ENCODE results near the gene MIEF1.
"Not testable (repeated sequence)": the region's sequence is repeated elsewhere in the genome, so short reads cannot be mapped to it uniquely, and the experiment has no call there.

Gene MIEF1

DNA sequence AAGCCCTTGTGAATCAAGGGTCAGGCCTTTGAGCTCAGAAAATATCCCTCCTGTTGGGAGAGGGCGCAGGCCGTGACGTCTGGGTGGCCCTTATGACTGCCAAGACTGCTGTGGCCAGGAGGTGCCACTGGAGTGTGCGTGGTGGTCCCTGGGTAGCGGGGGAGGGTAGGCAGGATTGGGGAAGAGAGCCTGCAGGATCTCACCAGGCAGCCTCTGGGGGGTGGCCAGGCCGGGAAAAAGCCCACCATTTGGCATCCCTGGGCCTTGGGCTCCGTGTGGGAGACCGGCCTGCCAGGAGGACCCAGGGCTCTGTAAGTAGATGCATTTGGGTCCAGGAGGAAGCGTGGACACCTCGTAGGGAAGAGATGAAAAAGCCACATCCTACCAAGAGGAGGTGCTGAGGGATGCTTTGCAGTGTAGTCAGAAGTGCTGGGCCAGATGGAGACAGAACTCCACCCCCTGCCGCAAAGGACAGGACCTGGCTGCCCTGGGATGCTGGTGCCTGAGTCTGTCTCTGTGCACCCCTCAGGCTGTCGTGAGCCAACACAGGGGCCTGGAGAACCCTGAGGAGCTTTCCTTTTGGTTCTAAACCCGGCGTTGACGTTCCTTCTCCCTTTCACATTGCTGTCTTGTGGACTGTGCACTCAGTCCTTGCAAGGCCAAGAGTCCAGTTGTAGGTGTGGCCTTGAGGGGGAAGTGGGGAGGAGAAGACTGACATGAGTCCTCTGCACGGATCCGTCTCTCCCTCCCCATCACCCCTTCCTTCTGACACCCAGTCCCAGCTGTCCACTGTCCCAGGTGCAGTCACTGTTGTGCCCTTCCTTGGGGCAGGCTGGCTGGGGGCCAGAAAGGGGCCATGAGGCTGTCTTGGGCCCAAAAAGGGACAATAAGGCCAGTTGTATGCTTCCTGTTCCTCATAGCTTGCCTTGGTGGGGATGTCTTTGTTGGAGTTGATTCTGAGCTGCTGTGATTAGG lies 12.7 kb upstream of the MIEF1 start:
- DNase-seq: no peak

DNA sequence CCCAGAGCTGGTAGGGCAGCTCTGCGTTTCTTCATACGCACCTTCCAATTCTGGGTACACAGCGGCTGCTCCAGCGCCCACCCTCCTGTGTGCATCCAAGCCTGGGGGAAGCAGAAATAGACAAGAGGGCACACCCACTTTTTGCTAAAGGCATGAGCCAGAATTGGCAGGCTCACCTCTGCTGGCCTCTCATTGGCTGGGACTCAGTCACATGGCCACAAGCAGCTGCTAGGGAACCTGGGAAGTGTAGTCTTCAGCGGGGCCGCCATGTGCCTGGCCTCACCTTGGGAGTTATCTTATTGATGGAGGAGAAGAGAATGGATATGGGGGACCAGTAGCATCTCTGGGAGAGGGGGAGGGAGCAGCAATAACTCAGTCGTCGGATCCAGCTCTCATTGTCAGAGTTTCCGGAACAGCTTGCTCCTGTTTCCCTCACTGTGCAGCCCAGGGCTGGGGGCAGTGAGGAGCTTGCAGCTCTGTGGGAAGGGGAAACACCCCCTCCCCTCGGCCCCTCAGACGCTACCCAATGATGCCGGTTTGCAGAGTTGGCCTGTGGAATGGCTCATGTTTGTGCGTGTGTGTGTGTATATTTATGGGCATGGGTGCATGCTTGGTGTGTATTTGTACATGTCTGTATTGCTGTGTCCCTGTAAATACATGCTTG lies 11.8 kb upstream of the MIEF1 start:
- peak; percentile 38 for DNase-seq

DNA sequence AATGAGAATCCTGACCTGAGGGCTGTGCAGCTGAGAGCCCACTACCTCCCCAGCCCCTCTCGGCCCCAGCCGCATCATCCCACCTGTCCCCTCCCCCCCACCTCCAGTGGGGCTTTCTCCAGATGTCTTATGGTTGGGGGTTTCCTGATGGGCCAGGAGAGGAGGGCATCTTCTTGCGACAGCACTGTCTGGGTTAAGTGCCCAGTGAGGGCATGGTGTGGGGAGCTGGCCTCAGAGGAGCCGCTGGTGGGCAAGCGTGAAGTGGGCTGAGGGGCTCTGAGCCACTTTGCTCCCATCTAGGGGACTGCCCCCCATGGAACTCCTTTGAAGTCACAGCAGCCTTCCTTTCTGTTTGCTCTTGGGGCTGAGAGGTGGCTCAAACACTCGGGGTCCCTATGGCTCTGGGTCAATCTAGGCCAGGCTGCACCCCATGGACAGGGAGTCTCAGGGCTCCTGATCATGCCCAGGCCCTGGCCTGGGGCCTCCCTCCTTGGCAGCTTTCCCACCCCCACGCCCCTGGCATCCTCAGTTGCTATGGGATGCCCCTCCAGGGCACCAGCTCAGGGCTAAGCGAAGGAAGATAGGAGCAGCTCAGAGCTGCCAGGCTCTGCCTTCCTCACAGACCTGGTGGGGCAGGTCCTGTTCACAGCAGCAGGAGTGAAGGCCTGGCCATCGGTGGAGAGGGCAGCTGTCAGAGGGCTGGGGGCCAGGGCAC lies 11.0 kb upstream of the MIEF1 start:
- no peak for DNase-seq

DNA sequence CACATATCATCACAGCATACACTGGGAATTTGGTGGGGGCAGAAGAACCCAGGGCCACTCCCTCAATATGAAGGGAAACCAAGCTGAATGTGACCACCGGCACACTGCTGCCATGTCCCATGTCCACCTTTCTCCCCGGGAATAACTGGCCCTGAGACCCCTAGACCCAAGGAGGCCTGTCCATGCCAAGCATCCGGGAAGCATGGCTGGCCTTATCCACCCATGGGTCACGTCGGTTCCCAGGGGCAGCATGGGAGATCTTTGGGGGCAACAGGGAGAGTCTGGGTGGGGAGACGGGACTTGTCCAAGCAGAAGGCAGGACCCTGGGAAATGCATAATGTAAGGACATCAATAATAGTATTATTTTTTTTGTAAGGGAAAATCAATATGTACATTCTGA lies 10.4 kb upstream of the MIEF1 start:
- no peak for DNase-seq

DNA sequence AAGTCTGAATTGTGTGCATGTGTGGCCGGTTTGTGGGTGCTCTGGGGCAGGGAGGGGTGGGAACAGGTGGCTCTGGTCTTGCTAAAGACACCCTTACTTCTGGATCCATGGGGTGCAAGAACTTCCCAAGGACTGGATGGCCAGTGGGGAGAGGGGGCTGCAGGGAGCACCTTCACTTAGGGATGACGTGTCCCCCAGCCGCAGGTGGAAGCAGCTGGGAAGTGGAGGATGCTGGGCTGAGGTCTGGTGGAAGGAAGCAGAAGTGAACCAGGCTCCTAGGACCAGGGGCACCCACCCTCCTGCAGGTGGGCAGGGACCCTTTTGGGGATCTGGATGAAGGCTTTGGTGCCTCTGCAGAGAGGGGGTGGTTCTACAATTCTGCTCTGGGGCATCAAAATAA lies 9.9 kb upstream of the MIEF1 start:
- no peak for DNase-seq

DNA sequence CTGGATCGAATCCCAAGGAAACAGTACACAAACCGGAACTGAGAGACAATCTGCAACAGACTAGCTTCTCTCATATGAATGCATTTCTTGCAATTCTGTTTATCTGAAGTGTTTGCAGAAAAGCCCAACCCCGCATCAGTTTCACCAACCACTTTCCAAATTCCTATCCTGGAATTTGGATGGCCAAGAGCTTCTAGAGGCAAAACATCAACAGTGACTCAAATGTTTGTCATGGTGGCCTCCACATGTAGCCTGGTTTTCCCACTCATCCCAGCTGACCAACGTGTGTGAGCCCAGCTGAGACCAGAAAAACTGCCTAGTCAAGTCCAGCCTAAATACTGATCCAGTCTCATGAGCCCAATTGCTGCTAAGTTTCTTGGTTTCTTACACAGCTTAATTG lies 8.3 kb upstream of the MIEF1 start:
- no peak for DNase-seq

DNA sequence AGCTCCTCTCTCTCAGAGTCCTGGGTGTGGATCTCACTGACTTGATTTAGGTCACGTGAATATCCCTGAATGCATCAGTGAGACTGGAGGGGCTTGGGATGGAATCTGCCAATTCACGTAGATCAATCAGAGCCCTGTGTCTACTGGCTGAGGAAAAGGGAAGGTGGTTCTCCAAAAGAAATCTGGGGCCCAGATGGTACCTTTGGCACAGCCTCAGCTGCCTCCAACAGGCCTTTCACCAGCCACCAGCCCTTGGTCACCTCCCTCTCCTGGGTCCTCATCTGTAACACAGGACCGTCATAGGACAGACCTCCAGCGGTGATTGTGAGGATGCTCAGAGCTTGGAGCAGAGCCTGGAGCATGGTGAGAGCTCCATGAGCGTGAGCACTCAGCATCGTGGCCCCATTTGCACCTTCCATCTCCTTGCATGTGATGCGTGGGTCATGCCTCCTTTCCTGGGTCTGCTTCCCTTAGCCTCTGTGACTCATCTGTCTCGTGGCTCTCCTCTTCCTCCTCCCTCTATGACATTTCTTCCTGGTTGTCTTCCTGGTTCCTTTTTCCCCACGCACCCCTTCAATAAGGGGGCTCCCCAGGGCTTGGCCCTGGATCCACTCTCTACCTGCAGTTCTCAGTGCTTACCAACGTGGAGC lies 7.5 kb upstream of the MIEF1 start:
- no peak for DNase-seq

DNA sequence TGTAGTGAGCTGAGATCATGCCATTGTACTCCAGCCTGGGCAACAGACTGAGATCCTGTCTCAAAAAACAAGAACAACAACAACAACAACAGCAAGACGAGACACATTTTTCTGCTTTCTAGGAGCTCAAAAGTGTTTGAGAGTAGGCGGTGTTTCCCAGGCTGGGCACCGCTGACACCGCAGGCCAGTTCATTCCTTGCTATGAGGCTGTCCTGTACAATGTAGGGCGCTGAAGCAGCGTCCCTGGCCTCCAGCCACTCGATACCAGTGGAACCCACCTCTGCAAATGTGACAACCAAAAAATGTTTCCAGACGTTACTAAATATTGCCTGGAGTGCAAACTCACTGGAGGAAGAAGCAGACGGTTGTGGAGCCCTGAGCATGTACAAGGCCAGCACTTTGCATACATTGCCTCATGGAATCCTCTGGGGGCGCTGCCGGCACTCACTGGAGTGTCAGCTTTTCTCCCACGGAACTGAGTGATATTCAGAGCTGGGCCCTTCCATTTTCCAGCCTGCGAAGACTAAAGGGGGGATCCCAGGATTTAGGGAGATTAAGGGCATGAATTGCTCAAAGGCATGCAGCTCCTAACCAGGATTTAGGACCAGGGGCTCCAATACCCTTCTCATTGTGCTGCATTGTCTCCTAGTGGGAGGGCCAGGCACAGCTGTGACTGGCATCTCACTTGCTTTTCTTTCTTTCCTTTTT lies 5.8 kb upstream of the MIEF1 start:
- peak; percentile 60 for DNase-seq

DNA sequence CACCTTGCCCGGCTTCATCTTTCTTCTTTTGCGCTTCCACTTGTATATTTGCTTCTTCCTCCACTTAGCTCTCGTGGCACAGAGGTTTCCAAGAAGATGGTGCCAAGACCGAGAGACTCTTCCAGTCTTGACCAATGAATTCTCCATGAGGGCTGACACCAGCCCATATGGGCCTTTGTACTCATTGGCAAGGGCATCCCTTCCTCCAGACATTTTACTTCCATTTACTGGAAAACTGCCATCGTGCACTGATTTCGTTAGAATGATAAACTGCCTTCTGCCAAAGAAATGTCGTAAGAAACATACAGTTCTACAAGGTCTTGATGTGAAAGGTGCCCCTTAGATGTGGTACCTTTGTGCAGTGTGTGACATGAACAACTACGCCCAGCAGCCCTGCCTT lies 4.7 kb upstream of the MIEF1 start:
- DNase-seq: no peak

DNA sequence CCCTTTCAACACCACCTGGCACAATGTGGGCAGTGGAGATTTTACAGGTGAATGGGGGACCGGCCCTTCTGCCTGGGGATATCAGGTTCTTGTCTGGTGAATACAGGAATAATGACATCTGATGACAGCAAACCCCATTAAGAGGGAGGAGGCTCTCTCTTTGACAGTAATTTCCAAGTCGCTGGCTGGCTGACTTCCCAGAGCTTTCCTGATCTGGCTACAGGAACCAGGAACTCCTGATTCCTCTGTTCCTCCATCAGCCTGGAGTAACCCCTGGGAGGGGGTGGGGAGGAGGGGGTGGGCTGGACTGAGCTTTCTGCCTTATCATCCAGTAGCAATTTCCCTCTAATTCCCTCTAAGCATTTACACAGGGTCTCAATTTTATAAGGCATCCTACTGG lies 3.7 kb upstream of the MIEF1 start:
- DNase-seq: no peak

DNA sequence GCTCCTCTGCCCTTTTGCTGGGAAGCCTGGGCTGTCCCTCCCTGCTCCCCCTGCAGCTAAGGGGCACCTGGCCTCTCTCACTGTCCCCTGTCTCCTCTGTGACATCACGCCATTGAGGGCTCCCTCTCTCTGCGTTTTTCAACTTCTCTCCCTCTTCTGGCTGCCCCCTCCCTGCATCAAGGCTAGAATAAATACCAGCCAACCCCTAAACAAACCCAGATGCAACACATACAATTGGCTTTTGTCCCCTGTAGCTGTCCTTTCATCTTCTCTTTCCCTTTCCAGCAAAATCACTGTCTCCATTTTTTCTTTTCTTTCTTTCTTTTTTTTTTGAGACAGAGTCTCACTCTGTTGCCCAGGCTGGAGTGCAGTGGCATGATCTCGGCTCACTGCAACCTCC lies 3.3 kb upstream of the MIEF1 start:
- no peak for DNase-seq

DNA sequence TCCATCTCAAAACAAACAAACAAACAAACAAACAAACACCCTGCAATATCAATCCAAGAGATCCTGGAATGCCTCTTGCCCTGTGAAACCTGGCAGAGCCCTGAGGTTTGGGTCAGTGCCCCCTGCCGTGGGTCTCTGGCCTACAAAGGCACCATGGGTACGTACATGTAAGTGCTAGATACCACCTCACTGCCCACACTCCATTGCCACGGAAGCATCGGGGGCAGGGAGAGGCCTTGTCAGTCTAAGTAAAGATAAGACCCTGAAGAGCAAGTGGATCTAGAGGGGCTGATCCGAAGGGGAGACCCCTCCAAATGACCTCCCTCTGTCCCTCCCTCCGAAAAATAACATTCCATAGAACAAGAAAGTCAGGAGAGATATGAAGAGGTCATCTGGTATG lies 2.0 kb upstream of the MIEF1 start:
- no peak for DNase-seq

DNA sequence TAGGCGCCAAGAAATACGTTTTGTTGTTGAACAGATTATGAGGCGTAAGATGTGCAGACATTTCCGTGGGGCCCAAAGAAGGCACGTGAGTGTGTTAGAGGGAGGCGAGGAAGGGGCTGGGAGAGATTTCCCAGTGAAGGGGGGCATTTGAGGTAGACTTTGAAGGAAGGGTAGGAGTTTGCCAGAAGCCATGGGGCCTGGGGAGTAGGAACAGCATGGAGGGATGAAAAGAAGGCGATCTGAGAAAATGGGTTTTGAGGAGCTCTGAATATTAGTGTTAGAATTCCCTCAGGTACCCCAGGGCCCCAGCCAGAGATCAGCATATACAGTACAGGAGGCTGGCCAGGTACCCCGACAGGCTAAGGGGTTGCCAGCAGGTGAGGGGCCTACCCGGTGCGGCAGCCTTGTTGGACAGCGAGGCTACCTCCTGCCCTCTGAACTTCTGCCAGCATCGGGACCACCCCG lies 414 bp upstream of the MIEF1 start:
- no peak for DNase-seq

DNA sequence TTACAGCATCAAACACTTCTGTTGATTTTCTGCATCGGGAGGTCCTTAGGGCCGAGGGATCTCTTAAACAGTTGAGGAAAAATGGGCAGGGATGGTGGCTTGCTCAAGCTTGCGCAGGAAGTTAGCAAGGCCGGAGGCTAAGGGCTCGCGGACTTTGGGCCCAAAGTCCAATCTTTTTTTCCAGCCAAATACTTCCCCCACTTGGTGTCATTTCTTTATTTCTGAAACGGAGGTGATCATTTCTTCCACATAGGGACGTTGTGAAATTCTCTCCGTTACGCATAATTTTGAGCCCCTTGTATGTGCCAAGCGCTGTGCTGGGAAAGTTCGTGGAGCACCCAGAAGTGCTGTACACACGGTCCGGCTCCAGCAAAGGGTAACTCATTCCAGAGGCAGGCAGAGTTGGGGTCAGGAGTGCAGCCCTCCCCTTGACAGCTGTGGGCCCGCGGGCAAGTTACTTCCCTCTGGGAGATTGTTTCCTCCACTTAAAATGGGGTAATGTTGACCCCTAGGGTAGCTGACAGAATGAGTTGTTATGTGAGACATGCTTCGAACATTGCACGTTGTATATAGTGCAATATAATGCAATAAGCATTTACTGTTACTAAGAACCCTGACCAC lies 809 bp downstream of the MIEF1 start:
- DNase-seq: no peak

DNA sequence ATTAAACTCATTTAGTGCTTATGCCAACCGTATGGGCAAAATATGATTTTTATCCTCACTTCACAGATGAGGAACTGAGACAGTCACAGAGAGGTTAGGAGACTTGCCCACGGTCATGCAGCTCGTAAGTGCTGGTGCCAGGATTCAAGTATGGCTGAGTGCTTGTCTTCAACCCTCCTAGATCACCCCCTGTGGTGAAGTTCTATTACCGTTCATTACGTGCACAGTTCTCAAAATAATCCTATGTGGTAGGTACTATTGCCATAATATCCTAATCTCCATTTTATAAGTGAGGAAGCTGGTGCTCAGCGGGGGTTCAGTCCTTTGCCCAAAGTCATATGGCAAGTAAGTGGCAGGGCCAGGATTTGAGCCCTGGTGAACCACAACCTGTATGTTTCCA lies 1.5 kb downstream of the MIEF1 start:
- DNase-seq: no peak

DNA sequence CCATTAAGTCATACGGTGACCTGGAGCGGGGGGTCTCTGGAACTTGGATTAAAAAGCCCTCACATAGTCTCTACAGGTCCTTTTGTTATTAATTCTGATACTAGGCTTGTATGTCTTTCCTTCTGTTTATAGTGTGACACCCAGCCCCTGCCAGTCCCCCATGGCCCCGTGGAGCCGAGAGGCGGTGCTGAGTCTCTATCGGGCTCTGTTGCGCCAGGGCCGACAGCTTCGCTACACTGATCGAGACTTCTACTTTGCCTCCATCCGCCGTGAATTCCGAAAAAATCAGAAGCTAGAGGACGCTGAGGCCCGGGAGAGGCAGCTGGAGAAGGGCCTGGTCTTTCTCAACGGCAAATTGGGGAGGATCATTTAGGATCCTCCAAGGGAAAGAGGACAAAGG lies 2.0 kb downstream of the MIEF1 start:
- no peak for DNase-seq

DNA sequence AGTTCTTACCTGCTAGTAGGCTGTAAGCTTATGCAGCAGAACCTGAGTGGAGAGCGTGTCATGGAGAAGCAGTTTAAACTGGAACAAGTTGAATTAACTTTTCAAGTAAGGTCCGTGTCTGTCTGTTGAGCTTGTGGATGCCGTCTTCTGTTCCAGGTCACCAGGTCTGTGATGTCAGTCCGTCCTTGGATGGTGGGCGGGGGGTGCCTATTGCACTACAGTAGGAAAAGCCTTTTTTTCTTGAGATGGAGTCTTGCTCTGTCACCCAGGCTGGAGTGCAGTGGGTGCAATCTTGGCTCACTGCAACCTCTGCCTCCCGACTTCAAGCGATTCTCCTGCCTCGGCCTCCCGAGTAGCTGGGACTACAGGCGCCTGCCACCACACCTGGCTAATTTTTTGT lies 4.9 kb downstream of the MIEF1 start:
- not testable (repeated sequence) for DNase-seq

DNA sequence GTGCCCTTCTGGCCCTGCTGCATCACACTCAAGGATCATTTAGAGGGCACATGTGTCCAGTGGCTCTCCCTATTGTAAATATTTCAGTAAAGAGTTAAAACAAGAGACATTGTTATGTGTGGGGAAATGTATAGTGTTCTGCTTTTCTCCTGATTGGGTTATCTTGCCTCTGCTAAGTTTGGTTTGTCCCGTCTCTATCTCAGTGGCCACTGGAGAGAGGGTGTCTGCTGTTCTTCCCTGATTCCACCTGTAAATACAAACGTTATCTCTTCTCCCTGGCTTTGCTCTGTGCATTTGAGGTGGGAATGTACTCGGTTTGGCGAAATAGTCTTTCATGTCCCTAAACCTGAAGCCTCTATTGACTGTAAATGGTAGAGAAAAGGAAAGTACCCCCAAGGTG lies 6.3 kb downstream of the MIEF1 start:
- DNase-seq: no peak

DNA sequence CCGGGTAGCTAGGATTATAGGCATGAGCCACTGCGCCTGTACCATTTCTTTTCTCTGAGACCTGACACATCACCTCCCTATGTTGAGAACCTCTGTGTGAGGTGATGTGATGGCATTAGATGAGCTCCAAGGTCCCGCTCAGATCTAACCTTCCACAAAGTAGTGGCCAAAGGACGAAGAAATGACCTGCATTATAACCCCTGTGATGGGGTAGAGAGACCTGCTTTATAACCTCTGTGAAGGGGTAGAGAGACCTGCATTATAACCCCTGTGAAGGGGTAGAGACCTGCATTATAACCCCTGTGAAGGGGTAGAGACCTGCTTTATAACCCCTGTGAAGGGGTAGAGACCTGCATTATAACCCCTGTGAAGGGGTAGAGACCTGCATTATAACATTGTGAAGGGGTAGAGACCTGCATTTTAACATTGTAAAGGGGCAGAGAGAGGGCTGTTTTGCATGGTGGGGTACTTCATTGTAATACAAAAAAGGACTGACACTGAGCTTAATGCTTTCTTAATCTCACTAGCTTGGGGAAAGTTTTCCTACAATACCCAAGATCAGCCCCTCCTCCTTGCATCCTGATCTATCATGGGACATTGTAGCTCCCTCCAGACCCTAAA lies 8.5 kb downstream of the MIEF1 start:
- DNase-seq: no peak

DNA sequence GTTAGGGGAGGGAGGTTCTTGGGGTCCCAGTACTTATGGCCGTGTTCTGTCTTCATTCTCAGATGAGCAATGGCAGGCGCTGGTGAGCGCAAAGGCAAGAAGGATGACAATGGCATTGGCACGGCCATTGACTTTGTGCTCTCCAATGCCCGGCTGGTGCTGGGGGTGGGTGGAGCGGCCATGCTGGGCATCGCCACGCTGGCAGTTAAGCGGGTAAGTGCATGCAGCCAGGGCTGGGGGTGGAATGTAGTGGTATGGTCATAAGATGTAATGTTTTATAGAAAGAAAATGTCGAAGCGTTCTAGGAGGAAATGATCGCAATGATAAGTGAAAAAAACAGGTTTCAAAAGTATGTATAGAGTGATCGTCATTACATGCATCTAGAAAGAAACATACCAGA lies 9.1 kb downstream of the MIEF1 start:
- DNase-seq: no peak

DNA sequence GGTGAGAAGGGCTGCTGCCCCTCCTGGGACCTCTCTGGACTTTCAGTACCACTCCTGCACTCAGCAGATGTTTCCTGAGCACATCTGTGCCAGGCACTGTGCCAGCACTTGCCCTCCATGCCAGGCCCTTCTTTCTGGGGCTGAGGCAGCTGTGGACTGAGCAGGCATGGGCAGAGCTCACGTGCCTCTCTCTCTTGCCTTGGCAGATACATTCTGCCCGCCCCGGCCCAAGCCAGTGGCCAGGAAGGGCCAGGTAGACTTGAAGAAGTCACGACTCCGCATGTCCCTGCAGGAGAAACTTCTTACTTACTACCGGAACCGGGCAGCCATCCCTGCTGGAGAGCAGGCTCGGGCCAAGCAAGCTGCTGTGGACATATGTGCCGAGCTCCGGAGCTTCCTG lies 9.9 kb downstream of the MIEF1 start:
- DNase-seq: no peak

Data from right kidney (tissue), 1 donor.